HEK293 (cell line): ENCODE data around the gene DMBX1.

Experiments
- EGR2 ChIP-seq: fragments of 450-650 bp; formaldehyde crosslinking; IDR thresholded peaks from 2 replicates; pipeline ENCODE4 v1.5.1; 2016; ENCODE audit warnings: low read depth, missing biosample characterization, missing genetic modification characterization
- GLIS1 ChIP-seq: fragments of 450-650 bp; formaldehyde crosslinking; IDR thresholded peaks from 2 replicates; pipeline ENCODE4 v1.5.1; 2016; ENCODE audit warnings: missing biosample characterization, missing genetic modification characterization
- HOXA7 ChIP-seq: sonication (generic); formaldehyde crosslinking; IDR thresholded peaks from 2 replicates; pipeline ENCODE4 v1.8.1; 2022; ENCODE audit warnings: missing genetic modification reagents, borderline replicate concordance
- IKZF3 ChIP-seq: fragments of 450-650 bp; IDR thresholded peaks from 2 replicates; pipeline ENCODE4 v1.5.0; 2018; ENCODE audit warnings: missing biosample characterization, mild to moderate bottlenecking, missing genetic modification characterization, moderate library complexity
- KLF7 ChIP-seq: fragments of 450-650 bp; formaldehyde crosslinking; IDR thresholded peaks from 2 replicates; pipeline ENCODE4 v1.5.1; 2016; ENCODE audit warnings: missing biosample characterization, missing genetic modification characterization, borderline replicate concordance
- KLF9 ChIP-seq: fragments of 450-650 bp; formaldehyde crosslinking; IDR thresholded peaks from 2 replicates; pipeline ENCODE4 v1.5.1; 2016; ENCODE audit warnings: missing biosample characterization, missing genetic modification characterization, low read depth
- MYNN ChIP-seq: fragments of 450-650 bp; formaldehyde crosslinking; IDR thresholded peaks from 2 replicates; pipeline ENCODE4 v1.5.1; 2016; ENCODE audit warnings: missing biosample characterization, missing genetic modification characterization, borderline replicate concordance
- PATZ1 ChIP-seq: fragments of 450-650 bp; formaldehyde crosslinking; IDR thresholded peaks from 2 replicates; pipeline ENCODE4 v1.5.1; 2016; ENCODE audit warnings: missing biosample characterization, missing genetic modification characterization
- SP2 ChIP-seq: fragments of 450-650 bp; formaldehyde crosslinking; IDR thresholded peaks from 2 replicates; pipeline ENCODE4 v1.5.1; 2016; ENCODE audit warnings: missing biosample characterization, missing genetic modification characterization
- ZBTB1 ChIP-seq: fragments of 450-650 bp; formaldehyde crosslinking; IDR thresholded peaks from 2 replicates; pipeline ENCODE4 v1.5.1; 2016; ENCODE audit warnings: missing biosample characterization, missing genetic modification characterization
- ZBTB10 ChIP-seq: fragments of 450-650 bp; formaldehyde crosslinking; IDR thresholded peaks from 2 replicates; pipeline ENCODE4 v1.5.1; 2016; ENCODE audit warnings: missing biosample characterization, missing genetic modification characterization
- ZBTB20 ChIP-seq: fragments of 450-650 bp; formaldehyde crosslinking; IDR thresholded peaks from 2 replicates; pipeline ENCODE4 v1.5.1; 2016; ENCODE audit warnings: missing biosample characterization, missing genetic modification characterization
- ZBTB8A ChIP-seq: fragments of 450-650 bp; formaldehyde crosslinking; IDR thresholded peaks from 2 replicates; pipeline ENCODE4 v1.5.1; 2016; ENCODE audit warnings: missing biosample characterization, missing genetic modification characterization
- ZNF19 ChIP-seq: fragments of 450-650 bp; formaldehyde crosslinking; IDR thresholded peaks from 2 replicates; pipeline ENCODE4; 2016; ENCODE audit warnings: missing biosample characterization, missing genetic modification characterization, low read depth
- ZNF239 ChIP-seq: fragments of 450-650 bp; formaldehyde crosslinking; IDR thresholded peaks from 2 replicates; pipeline ENCODE4 v1.5.1; 2016; ENCODE audit warnings: missing biosample characterization, missing genetic modification characterization
- ZNF266 ChIP-seq: fragments of 450-650 bp; formaldehyde crosslinking; IDR thresholded peaks from 2 replicates; pipeline ENCODE4 v1.5.1; 2016; ENCODE audit warnings: missing biosample characterization, missing genetic modification characterization, low read depth
- ZNF274 ChIP-seq, 2 experiments: fragments of 200-500 bp in 1 of 2; fragments of 450-650 bp in 1 of 2; sonication (Bioruptor generic) in 1 of 2; formaldehyde crosslinking in 1 of 2; IDR thresholded peaks; 2 replicates each; pipeline versions ENCODE4 v1.5.1 to v1.6.1; 2014 to 2016; ENCODE audit warnings: borderline replicate concordance in 1 of 2, inconsistent platforms in 1 of 2, low read length in 1 of 2, missing biosample characterization in 1 of 2, missing genetic modification characterization in 1 of 2
- ZNF324 ChIP-seq: fragments of 450-650 bp; formaldehyde crosslinking; IDR thresholded peaks from 2 replicates; pipeline ENCODE4 v1.5.1; 2016; ENCODE audit warnings: missing biosample characterization, missing genetic modification characterization
- ZNF341 ChIP-seq: fragments of 450-650 bp; formaldehyde crosslinking; IDR thresholded peaks from 2 replicates; pipeline ENCODE4; 2016; ENCODE audit warnings: low read depth, missing biosample characterization, missing genetic modification characterization
- ZNF426 ChIP-seq: fragments of 450-650 bp; formaldehyde crosslinking; IDR thresholded peaks from 2 replicates; pipeline ENCODE4 v1.5.1; 2017; ENCODE audit warnings: missing biosample characterization, missing genetic modification characterization, mild to moderate bottlenecking, inconsistent platforms, moderate library complexity
- ZNF518A ChIP-seq: fragments of 450-650 bp; formaldehyde crosslinking; conservative IDR thresholded peaks from 2 replicates; pipeline ENCODE4 v1.5.1; 2016; ENCODE audit warnings: low read depth, missing biosample characterization, missing genetic modification characterization
- ZNF530 ChIP-seq: fragments of 450-650 bp; formaldehyde crosslinking; IDR thresholded peaks from 2 replicates; pipeline ENCODE4 v1.5.1; 2016; ENCODE audit warnings: low read depth, missing biosample characterization, missing genetic modification characterization
- ZNF596 ChIP-seq: fragments of 450-650 bp; IDR thresholded peaks from 2 replicates; pipeline ENCODE4 v1.5.0; 2018; ENCODE audit warnings: missing biosample characterization, mild to moderate bottlenecking, missing genetic modification characterization, moderate library complexity
- ZNF624 ChIP-seq: fragments of 450-650 bp; formaldehyde crosslinking; IDR thresholded peaks from 2 replicates; pipeline ENCODE4 v1.5.1; 2017; ENCODE audit warnings: missing biosample characterization, missing genetic modification characterization
- ZNF629 ChIP-seq: fragments of 450-650 bp; formaldehyde crosslinking; IDR thresholded peaks from 2 replicates; pipeline ENCODE4 v1.5.1; 2017; ENCODE audit warnings: missing biosample characterization, missing genetic modification characterization
- ZSCAN4 ChIP-seq: fragments of 450-650 bp; formaldehyde crosslinking; IDR thresholded peaks from 2 replicates; pipeline ENCODE4 v1.5.1; 2017; ENCODE audit warnings: missing biosample characterization, missing genetic modification characterization
- ZSCAN5A ChIP-seq: fragments of 450-650 bp; formaldehyde crosslinking; IDR thresholded peaks from 2 replicates; pipeline ENCODE4 v1.5.1; 2016; ENCODE audit warnings: missing biosample characterization, missing genetic modification characterization

DMBX1 gene

GRCh38 chr1:46520063-46520911, 30.7 kb downstream of the DMBX1 start (continued):
- TF ChIP-seq ZNF530 (tag by site-specific recombination) (no peak), ZNF266 (tag by site-specific recombination) (no peak), ZNF341 (tag by site-specific recombination) (peak; percentile 63), ZBTB10 (tag by site-specific recombination) (no peak), IKZF3 (no peak), ZNF624 (tag by site-specific recombination) (no peak), ZNF518A (tag by site-specific recombination) (no peak), KLF9 (tag by site-specific recombination) (peak; percentile 35; the same call in 1 of the 2 replicates), ZNF239 (tag by site-specific recombination) (no peak), EGR2 (tag by site-specific recombination) (peak; percentile 96), ZNF629 (tag by site-specific recombination) (no peak), ZBTB8A (no peak), KLF7 (tag by site-specific recombination) (no peak), ZNF19 (no peak), ZSCAN4 (tag by site-specific recombination) (no peak), ZBTB20 (tag by site-specific recombination) (peak; percentile 96), ZSCAN5A (tag by site-specific recombination) (no peak), ZNF426 (no peak), HOXA7 (no peak), ZNF596 (no peak), PATZ1 (tag by site-specific recombination) (peak; percentile 75), ZNF324 (tag by site-specific recombination) (no peak), ZBTB1 (tag by site-specific recombination) (no peak), SP2 (peak; percentile 32), ZNF274 (IDR thresholded peaks at IDR 0.05; ENCODE audit: low read length) (no peak), ZNF274 (tag by site-specific recombination; IDR thresholded peaks at IDR 0.05; ENCODE audit: borderline replicate concordance) (no peak), MYNN (tag by site-specific recombination) (no peak), GLIS1 (tag by site-specific recombination) (peak; percentile 99)
